UCSD-AML1 (cell line): ENCODE data around the gene PRSS56.

ENCODE experiments used
- DNase-seq: peaks from one replicate; lab custom pipeline; 2025; ENCODE audit not compliant: unreplicated experiment; lab: John Stamatoyannopoulos, UW

The PRSS56 gene

DNA sequence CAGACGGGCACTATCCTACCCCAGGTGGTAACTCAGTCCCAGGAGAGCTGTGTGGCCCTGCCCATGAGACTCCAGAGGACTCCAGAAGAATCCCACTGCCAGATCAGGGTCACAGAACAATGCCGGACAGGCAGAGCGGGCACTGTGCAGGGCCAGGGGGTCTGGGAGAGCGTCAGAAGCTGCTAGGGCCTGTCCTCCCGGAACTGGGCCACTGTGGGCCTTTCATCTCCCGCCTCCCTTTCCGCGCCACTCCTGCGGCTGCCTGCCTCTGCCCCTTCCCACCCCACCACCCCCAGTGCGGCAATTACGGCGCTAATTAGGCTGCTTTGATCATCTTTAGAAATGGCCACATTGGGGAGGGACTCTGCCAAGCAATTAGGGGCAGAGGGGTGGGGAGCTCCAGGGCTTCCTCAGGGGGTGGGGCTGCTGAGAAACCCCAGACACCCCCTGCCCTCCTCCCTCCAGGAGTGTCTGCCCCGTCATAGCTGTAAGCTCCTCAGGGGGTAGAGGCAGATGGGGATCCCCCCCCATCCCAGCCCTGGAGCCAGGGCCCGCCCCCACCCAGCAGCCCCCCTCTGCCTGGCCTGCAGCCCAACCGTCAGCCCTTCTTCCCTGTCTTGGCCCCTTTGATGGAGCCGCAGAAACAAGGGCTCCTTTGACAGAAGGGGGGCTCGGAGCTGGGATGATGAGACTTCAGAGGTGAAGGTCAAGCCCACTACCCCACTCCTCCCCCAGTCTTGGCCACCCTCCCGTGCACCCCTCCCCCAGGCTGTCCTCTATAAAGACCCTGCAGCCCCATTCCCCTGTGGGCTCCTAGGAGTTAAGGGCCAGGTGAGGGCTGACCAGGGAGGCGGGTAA lies at the start of gene PRSS56:
Gene PRSS56 (plus strand): TSS at position 808 of the 858 bp plus-strand sequence. CDS start 211 bp downstream, outside the sequence.
- DNase-seq, result no peak

DNA sequence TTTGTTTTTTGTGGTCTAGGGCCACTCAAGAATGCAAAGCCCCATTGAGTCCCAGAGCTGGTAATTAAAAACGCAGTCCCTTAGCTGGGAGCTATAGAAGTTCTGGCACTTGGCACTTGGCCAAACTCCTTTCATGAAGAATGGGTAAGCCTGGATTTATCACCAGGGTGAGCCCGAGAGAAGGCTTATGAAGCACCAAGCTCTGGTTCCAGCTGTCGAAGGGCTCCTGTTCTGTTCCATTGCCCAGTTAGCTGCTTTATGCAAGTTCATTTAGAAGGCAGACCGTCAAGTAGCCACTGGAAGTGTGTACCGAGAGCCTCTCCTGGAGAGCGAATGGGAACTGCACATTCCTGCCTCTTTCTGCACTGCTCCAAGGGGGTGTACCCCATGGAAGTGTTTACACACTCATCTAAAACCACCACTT lies 46.7 kb upstream of the PRSS56 start:
- no peak for DNase-seq

GRCh38 chr2:232476045-232476444 lies 44.1 kb upstream of the PRSS56 start:
- DNase-seq, result no peak

GRCh38 chr2:232476791-232477190 lies 43.4 kb upstream of the PRSS56 start:
- DNase-seq, result no peak

DNA sequence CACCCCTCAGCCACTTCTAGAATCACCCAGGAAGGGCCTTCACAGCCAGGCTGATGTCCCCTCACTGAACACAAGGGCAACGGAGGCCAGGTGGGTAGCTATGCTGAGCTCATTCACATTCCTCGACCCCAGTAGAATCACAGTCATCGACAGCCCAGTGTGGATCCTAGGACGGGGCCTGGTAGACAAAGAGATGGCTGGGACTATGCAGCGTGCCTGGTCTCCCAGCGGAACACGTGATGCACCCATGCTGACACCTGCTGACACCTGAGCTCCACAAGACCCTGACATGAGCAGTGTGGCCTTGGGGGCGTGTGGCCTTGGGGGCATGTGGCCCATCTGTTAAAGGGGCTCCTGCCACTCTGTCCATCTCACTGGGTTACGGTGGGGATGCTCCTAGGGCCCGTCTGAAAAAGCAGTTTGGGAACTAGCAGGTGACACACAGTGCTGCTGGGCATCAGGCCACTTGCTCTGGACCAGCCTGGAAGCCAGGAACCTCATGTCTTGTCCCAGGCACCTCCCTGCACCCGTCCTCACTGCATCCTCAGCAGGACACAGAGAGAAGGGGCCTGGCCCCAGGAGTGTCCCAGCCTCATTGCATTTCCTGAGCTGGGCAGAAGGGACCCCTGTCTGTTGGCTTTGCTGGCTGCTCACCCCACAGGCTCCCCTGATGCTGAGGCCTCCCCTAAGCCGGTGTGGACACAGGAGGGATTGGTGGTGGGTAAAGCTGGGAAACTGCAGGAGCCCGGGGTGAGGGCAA lies 42.3 kb upstream of the PRSS56 start:
- no peak for DNase-seq

DNA sequence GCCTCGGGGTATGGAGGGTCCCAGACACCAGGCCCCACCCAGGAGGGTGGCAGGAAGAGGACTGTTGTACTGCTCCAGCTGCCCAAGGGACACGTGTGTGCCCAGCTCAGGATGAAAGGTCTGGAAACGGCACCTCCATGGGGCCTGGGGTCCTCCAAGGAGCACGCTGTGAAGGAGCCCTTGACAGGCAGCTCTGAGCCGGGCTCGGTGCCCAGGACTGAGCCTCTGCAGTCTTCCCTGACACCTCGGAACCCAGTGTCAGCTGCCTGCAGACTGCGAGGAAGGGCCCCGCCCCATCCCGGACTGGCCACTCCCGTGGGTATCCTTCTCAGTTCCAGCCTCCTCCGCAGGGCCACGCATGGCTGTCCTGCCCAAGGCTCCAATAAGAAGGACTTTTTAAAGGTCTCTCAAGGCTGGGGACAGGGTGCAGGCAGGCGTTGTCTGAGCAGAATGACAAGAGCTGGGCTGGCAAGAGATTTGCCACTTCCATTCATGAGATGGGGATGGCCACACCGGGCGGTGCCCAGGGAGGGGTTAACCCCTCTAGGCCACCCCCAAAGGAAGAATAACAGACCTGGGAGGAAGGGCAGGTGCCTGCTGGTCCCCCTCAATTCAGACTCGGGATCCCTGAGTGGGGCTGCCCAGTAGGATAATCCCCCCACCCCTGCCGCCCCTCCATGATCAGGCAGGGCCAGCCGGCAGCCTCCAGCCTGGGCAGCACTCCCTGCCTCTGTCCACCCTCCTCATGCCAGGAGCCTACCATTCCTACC lies 41.4 kb upstream of the PRSS56 start:
- DNase-seq, result no peak

DNA sequence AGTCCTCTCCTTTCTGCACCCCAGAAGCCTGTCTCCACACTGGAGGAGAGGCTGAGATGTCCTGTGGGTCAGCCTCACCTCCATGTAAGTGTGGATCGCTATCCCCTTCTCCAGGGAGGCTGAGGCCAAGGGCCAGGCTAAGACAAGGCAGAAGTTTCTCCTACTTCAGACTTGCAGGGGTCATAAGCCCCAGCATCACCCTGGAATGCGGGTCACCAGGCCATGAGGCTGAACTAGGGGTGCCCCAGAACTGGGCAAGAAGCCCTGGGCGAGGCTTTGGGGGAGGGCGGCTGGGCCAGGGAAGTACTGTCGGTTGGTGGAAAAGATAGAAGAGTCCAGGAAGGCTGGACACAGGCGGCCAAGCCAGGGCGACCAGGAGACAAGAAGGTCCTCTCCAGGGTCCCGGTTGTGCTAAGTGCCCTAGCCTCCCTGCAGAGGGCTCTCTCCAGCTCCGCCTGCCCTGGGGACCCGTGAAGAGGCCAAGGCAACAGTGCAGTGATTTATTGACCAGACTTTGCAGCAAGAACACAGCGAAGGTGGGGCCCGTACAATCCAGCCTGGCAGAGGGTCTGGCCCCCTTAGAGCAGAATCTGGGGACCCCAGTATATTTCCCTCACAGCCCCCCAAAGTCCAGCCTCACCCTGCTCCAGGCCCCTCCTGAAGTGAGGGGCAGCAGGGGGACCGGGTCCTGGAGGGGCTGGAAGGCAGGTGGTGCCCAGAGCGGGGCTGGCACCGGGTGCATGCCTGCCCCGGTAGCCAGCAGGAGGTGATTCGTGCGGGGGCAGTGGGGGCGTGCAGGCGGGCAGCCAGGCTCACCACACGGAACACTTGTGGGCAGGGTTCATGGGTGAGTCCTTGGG lies 40.6 kb upstream of the PRSS56 start:
- no peak for DNase-seq

- no peak for DNase-seq
Measured at GRCh38 chr2:232480201-232481190, 39.7 kb upstream of the PRSS56 start.

- no peak for DNase-seq
Measured at GRCh38 chr2:232481322-232482140, 38.7 kb upstream of the PRSS56 start.

GRCh38 chr2:232482301-232483238 lies 37.6 kb upstream of the PRSS56 start:
- DNase-seq, result no peak

DNA sequence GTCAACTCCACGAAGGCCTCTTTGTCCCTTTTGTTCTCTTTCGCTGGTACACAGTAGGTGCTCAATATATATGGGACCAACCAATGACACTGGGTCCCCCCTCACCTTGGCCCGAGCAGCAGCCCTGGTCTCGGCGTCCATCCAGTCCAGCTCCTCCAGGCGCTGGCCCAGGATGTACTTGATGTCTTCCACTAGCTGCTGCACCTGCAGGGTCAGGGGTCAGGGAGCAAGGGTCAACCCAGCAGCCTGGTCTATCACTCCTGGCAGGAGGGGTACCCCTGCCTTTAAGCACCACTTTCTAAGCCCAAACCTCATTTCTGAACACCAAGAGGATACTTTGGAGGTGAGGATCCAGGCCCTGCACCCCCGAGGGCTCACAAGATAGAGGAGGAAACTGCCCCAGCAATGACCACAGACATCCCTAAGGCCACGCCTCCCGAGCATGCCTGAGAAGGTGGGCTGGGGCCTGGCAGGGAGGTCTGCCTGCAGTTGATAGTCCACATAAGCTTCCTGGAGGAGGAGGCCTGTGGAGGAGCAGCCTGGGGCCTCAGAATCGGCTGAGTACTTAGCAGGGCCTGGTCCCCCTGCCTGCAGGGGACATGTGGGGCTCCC lies 36.8 kb upstream of the PRSS56 start:
- no peak for DNase-seq

GRCh38 chr2:232483923-232484627 lies 36.1 kb upstream of the PRSS56 start:
- no peak for DNase-seq

DNA sequence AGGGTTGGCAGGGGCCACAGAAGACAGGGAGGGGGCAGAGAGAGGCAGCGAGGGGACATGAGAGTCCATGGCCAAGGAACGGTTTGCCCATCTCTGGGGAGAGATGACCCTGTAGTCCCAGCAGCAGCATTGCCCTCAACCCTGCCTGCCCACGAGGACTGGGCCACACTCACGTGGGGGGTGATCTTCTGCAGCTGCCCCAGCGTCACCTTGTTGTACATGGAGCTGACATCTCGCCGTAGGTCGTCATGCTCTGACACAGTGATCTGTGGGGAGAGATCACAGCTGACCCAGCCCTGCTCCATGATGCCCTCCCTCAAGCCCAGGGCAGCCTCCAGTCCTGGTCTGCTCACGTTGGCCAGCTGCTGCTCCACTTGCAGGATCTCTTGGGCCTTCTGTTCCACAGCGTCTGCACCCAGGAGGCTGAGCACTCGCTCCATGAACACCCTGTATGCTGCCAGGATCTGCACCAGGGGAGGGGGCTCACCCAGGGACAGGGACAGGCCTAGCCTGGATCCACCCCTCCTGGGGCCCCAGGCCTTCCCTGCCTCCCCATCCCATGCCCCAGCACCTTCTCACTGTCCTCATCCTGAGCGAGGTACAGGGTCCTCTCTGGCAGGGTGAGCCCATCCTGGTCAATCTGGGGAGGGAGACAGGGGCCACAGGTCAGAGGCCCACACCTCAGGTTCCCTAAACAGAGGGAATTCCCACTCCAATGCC lies 35.4 kb upstream of the PRSS56 start:
- DNase-seq, result no peak

- DNase-seq, result no peak
Measured at GRCh38 chr2:232485348-232485756, 34.8 kb upstream of the PRSS56 start.

- no peak for DNase-seq
Measured at GRCh38 chr2:232485757-232486557, 34.2 kb upstream of the PRSS56 start.
